ENCODE measurements around the gene CCR8. TPM values are rescaled to one million over a fixed set of nuclear protein-coding genes. Genes with fewer than 3 reads are reported as not detected.
A peak's percentile ranks its signal among the peaks of the same experiment; 100 is the strongest.
"Not testable (repeated sequence)": the region's sequence is repeated elsewhere in the genome, so short reads cannot be mapped to it uniquely, and the experiment has no call there.

Gene CCR8
- total RNA-seq, 1 donor from 2014 or later: not detected

GRCh38 chr3:39362812-39363211 lies 33.3 kb downstream of the CCR8 start:
- peaks cover 4% of the 10 kb centered on the region for H3K4me1 Mint-ChIP-seq (ENCODE audit: unreplicated experiment)
- no peak overlapping the region for H3K4me3 Mint-ChIP-seq (ENCODE audit: unreplicated experiment)
- DNase-seq (ENCODE audit: low spot score): no peak
- H3K27ac Mint-ChIP-seq (ENCODE audit: unreplicated experiment): no peak overlapping the region
- no peak for TF ChIP-seq CTCF (IDR thresholded peaks at IDR 0.05; ENCODE audit: unreplicated experiment)
- no peaks in the 10 kb centered on the region for H3K36me3 Mint-ChIP-seq (ENCODE audit: low read depth, unreplicated experiment)
- H3K27me3 Mint-ChIP-seq (ENCODE audit: unreplicated experiment): peaks cover 2% of the 10 kb centered on the region
- no peaks in the 10 kb centered on the region for H3K9me3 Mint-ChIP-seq (ENCODE audit: unreplicated experiment)

GRCh38 chr3:39370450-39370849 lies 40.9 kb downstream of the CCR8 start:
- not testable (repeated sequence) for H3K27me3 Mint-ChIP-seq (ENCODE audit: unreplicated experiment); H3K36me3 Mint-ChIP-seq (ENCODE audit: low read depth, unreplicated experiment); H3K4me1 Mint-ChIP-seq (ENCODE audit: unreplicated experiment); H3K27ac Mint-ChIP-seq (ENCODE audit: unreplicated experiment); DNase-seq (ENCODE audit: low spot score); H3K9me3 Mint-ChIP-seq (ENCODE audit: unreplicated experiment); H3K4me3 Mint-ChIP-seq (ENCODE audit: unreplicated experiment)

GRCh38 chr3:39372833-39373232 lies 43.3 kb downstream of the CCR8 start:
- H3K4me1 Mint-ChIP-seq (ENCODE audit: unreplicated experiment): peaks cover 15% of the 10 kb centered on the region
- H3K27me3 Mint-ChIP-seq (ENCODE audit: unreplicated experiment): peaks cover 13% of the 10 kb centered on the region
- H3K4me3 Mint-ChIP-seq (ENCODE audit: unreplicated experiment): peak overlapping the region; percentile 17
- no peak overlapping the region for H3K27ac Mint-ChIP-seq (ENCODE audit: unreplicated experiment)
- peaks cover 5% of the 10 kb centered on the region for H3K36me3 Mint-ChIP-seq (ENCODE audit: low read depth, unreplicated experiment)
- peaks cover 5% of the 10 kb centered on the region for H3K9me3 Mint-ChIP-seq (ENCODE audit: unreplicated experiment)
- DNase-seq (ENCODE audit: low spot score): no peak
- TF ChIP-seq CTCF (IDR thresholded peaks at IDR 0.05; ENCODE audit: unreplicated experiment): no peak

- peaks cover 20% of the 10 kb centered on the region for H3K4me1 Mint-ChIP-seq (ENCODE audit: unreplicated experiment)
- H3K36me3 Mint-ChIP-seq (ENCODE audit: low read depth, unreplicated experiment): peaks cover 5% of the 10 kb centered on the region
- peaks cover 5% of the 10 kb centered on the region for H3K9me3 Mint-ChIP-seq (ENCODE audit: unreplicated experiment)
- peak overlapping the region; percentile 45 for H3K27ac Mint-ChIP-seq (ENCODE audit: unreplicated experiment)
- peaks cover 14% of the 10 kb centered on the region for H3K27me3 Mint-ChIP-seq (ENCODE audit: unreplicated experiment)
- H3K4me3 Mint-ChIP-seq (ENCODE audit: unreplicated experiment): no peak overlapping the region
- no peak for TF ChIP-seq CTCF (IDR thresholded peaks at IDR 0.05; ENCODE audit: unreplicated experiment)
- DNase-seq (ENCODE audit: low spot score): no peak
Measured at GRCh38 chr3:39376959-39377634, 47.6 kb downstream of the CCR8 start.

GRCh38 chr3:39378088-39378487 lies 48.6 kb downstream of the CCR8 start:
- peaks cover 1% of the 10 kb centered on the region for H3K9me3 Mint-ChIP-seq (ENCODE audit: unreplicated experiment)
- H3K36me3 Mint-ChIP-seq (ENCODE audit: low read depth, unreplicated experiment): no peaks in the 10 kb centered on the region
- H3K4me3 Mint-ChIP-seq (ENCODE audit: unreplicated experiment): no peak overlapping the region
- DNase-seq (ENCODE audit: low spot score): peak; percentile 55
- H3K27ac Mint-ChIP-seq (ENCODE audit: unreplicated experiment): no peak overlapping the region
- TF ChIP-seq CTCF (IDR thresholded peaks at IDR 0.05; ENCODE audit: unreplicated experiment): peak; percentile 76
- H3K27me3 Mint-ChIP-seq (ENCODE audit: unreplicated experiment): peaks cover 14% of the 10 kb centered on the region
- H3K4me1 Mint-ChIP-seq (ENCODE audit: unreplicated experiment): peaks cover 20% of the 10 kb centered on the region
